HepG2 (cell line): ENCODE results near the gene CRYBA1. TPM values are rescaled to one million over a fixed set of nuclear protein-coding genes. Genes with fewer than 3 reads are reported as not detected.

Experiments
- ARID2 ChIP-seq: sonication (generic); formaldehyde crosslinking; IDR thresholded peaks from 2 replicates; pipeline ENCODE4 v1.8.1; 2022; ENCODE audit warnings: mild to moderate bottlenecking, missing genetic modification reagents, borderline replicate concordance
- DRAP1 ChIP-seq: IDR thresholded peaks from 2 replicates; pipeline ENCODE4 v1.6.1; 2016; ENCODE audit warnings: missing genetic modification reagents, missing compliant biosample characterization
- FOSL2 ChIP-seq: sonication (generic); formaldehyde crosslinking; IDR thresholded peaks from 2 replicates; pipeline ENCODE4 v1.4.0; 2020; ENCODE audit warnings: missing genetic modification reagents
- FOXO4 ChIP-seq: sonication (generic); formaldehyde crosslinking; conservative IDR thresholded peaks from 2 replicates; pipeline ENCODE4 v1.8.1; 2023; ENCODE audit warnings: missing genetic modification reagents
- GATAD2A ChIP-seq: IDR thresholded peaks from 2 replicates; pipeline ENCODE4 v1.6.1; 2016
- HOMEZ ChIP-seq: IDR thresholded peaks from 2 replicates; pipeline ENCODE4 v1.6.1; 2016; ENCODE audit warnings: low read depth
- HOXA9 ChIP-seq: sonication (generic); formaldehyde crosslinking; IDR thresholded peaks from 2 replicates; pipeline ENCODE4 v1.8.1; 2022; ENCODE audit warnings: missing genetic modification reagents, mild to moderate bottlenecking, moderate library complexity, borderline replicate concordance
- JARID2 ChIP-seq: sonication (generic); formaldehyde crosslinking; IDR thresholded peaks from 2 replicates; pipeline ENCODE4 v1.8.1; 2023; ENCODE audit warnings: missing genetic modification reagents, inconsistent platforms; ENCODE audit not compliant: insufficient replicate concordance
- NBN ChIP-seq: fragments of 450-650 bp; conservative IDR thresholded peaks from 2 replicates; pipeline ENCODE4 v1.6.1; 2017
- NR2F2 ChIP-seq: IDR thresholded peaks from 2 replicates; pipeline ENCODE4 v1.6.1; 2012; ENCODE audit warnings: low read depth, inconsistent platforms, borderline replicate concordance
- PHF21A ChIP-seq: sonication (generic); formaldehyde crosslinking; IDR thresholded peaks from 2 replicates; pipeline ENCODE4 v1.5.0; 2020; ENCODE audit warnings: mild to moderate bottlenecking, missing genetic modification reagents
- SKI ChIP-seq: fragments of 450-650 bp; IDR thresholded peaks from one replicate; pipeline ENCODE4 v1.6.1; 2018; ENCODE audit warnings: mild to moderate bottlenecking; ENCODE audit not compliant: partially characterized antibody
- STAT6 ChIP-seq: sonication (generic); formaldehyde crosslinking; IDR thresholded peaks from 2 replicates; pipeline ENCODE4 v1.4.0; 2020; ENCODE audit warnings: missing genetic modification reagents, mild to moderate bottlenecking, borderline replicate concordance
- TFE3 ChIP-seq: IDR thresholded peaks from 2 replicates; pipeline ENCODE4 v1.6.1; 2016
- TSC22D2 ChIP-seq: sonication (generic); formaldehyde crosslinking; IDR thresholded peaks from 2 replicates; pipeline ENCODE4 v1.5.1; 2020; ENCODE audit warnings: missing genetic modification reagents, mild to moderate bottlenecking, borderline replicate concordance
- ZBTB2 ChIP-seq: sonication (generic); formaldehyde crosslinking; IDR thresholded peaks from 2 replicates; pipeline ENCODE4 v1.8.0; 2022; ENCODE audit warnings: low read depth, missing genetic modification reagents
- ZFP91 ChIP-seq: sonication (generic); formaldehyde crosslinking; IDR thresholded peaks from 2 replicates; pipeline ENCODE4 v1.9.0; 2022; ENCODE audit warnings: missing genetic modification reagents, mild to moderate bottlenecking, borderline replicate concordance
- ZNF484 ChIP-seq: sonication (generic); formaldehyde crosslinking; IDR thresholded peaks from 2 replicates; pipeline ENCODE4 v1.5.1; 2020; ENCODE audit warnings: mild to moderate bottlenecking, low read depth, missing genetic modification reagents, borderline replicate concordance
- polyA plus RNA-seq, 8 experiments: library from polyadenylated mRNA; depleted of rRNA in 3 of 8; stranded (reverse) in 7 of 8; unstranded in 1 of 8; fragments of >200 nt; fragmentation: Illumina TruSeq in 4 of 8; extraction: Trizol in 4 of 8; gene quantifications; 2 replicates each; pipeline versions ENCODE4 v1.2.1 to v1.2.3, GENCODE V29; 2011 to 2016; ENCODE audit warnings: low read depth in 4 of 8, missing spikeins in 1 of 8, mixed read lengths in 1 of 8; ENCODE audit not compliant: insufficient read depth in 1 of 8
- total RNA-seq, 5 experiments: library from RNA; depleted of rRNA; stranded (reverse); fragments of >200 nt; fragmentation: Illumina TruSeq; extraction: Trizol; gene quantifications; 2 replicates each; pipeline ENCODE4 v1.2.3, GENCODE V29; 2016; ENCODE audit warnings: low read depth in 1 of 5

The CRYBA1 gene
- total and polyA plus RNA-seq, 2 of the 13 experiments (the other 11 are each of a cell fraction or from before 2014, with no cell fraction given): not detected

GRCh38 chr17:29293890-29294579, 47.4 kb downstream of the CRYBA1 start, which contains the start of gene NUFIP2 (continued):
- TF ChIP-seq ARID2 (CRISPR knock-in tag) (peak; percentile 32; the same call in 1 of the 2 replicates), SKI (peak; percentile 53), NBN (no peak), STAT6 (CRISPR knock-in tag) (peak; percentile 24; the same call in 1 of the 2 replicates), HOXA9 (CRISPR knock-in tag) (peak; percentile 35; the same call in 1 of the 2 replicates), DRAP1 (CRISPR knock-in tag) (peak; percentile 100), ZBTB2 (CRISPR knock-in tag) (peak; percentile 18; the same call in 1 of the 2 replicates), JARID2 (no peak), ZNF484 (CRISPR knock-in tag) (no peak), ZFP91 (peak; percentile 83), PHF21A (CRISPR knock-in tag) (no peak), FOXO4 (CRISPR knock-in tag) (no peak), GATAD2A (CRISPR knock-in tag) (peak; percentile 82), FOSL2 (CRISPR knock-in tag) (no peak; the same call in 1 of the 2 replicates), TSC22D2 (CRISPR knock-in tag) (peak; percentile 89; the same call in 1 of the 2 replicates), HOMEZ (CRISPR knock-in tag) (no peak), TFE3 (CRISPR knock-in tag) (peak; percentile 84), NR2F2 (peak; percentile 48; the same call in 1 of the 2 replicates)
